WTC11 (cell line): ENCODE data around the gene PRR35. TPM values are rescaled to one million over a fixed set of nuclear protein-coding genes. Genes with fewer than 3 reads are reported as not detected.

Experiments used
- ATAC-seq: fragments of 200-7000 bp; cut with Tn5 transposase; 2 replicates; pipeline ENCODE4 v1.10.0; 2021; ENCODE audit warnings: mild to moderate bottlenecking, moderate library complexity
- CTCF ChIA-PET: fragments of 300-600 bp; sonication (Branson Sonifier 250); formaldehyde crosslinking; loops from one replicate; lab custom pipeline; 2021; ENCODE audit warnings: antibody characterized with exemption; lab: Charles Lee
- POLR2A ChIA-PET: fragments of 350-600 bp; sonication (Branson Sonifier 250); formaldehyde crosslinking; loops from one replicate; lab custom pipeline; 2021; ENCODE audit warnings: antibody characterized with exemption; lab: Charles Lee
- DNase-seq: peaks from one replicate; pipeline ENCODE4 v3.0.0; 2021; ENCODE audit warnings: low spot score
- H3K27ac Mint-ChIP-seq: 2 replicates; pipeline ENCODE4 v1.8.0; 2021; ENCODE audit warnings: mixed read lengths
- H3K27me3 Mint-ChIP-seq: 2 replicates; pipeline ENCODE4 v1.8.0; 2021; ENCODE audit warnings: low read depth, mild to moderate bottlenecking, moderate library complexity, mixed read lengths
- H3K36me3 Mint-ChIP-seq: 2 replicates; pipeline ENCODE4 v1.8.0; 2021; ENCODE audit warnings: mixed read lengths
- H3K4me1 Mint-ChIP-seq: 2 replicates; pipeline ENCODE4 v1.8.0; 2022; ENCODE audit warnings: mixed read lengths
- H3K4me3 Mint-ChIP-seq: 2 replicates; pipeline ENCODE4 v1.8.0; 2021; ENCODE audit warnings: mild to moderate bottlenecking, moderate library complexity, mixed read lengths
- H3K9me3 Mint-ChIP-seq: 2 replicates; pipeline ENCODE4 v1.8.0; 2021; ENCODE audit warnings: mixed read lengths
- AR ChIP-seq: fragments of 250-450 bp; sonication (Bioruptor Pico); IDR thresholded peaks from 2 replicates; pipeline ENCODE4 v1.9.0; 2021; ENCODE audit warnings: mild to moderate bottlenecking
- ATF1 ChIP-seq: sonication (generic); formaldehyde crosslinking; IDR thresholded peaks from 2 replicates; pipeline ENCODE4 v1.8.1; 2023; ENCODE audit warnings: mild to moderate bottlenecking, moderate library complexity, missing genetic modification reagents
- CBFB ChIP-seq: sonication (generic); formaldehyde crosslinking; IDR thresholded peaks from 2 replicates; pipeline ENCODE4 v1.8.1; 2022; ENCODE audit warnings: mild to moderate bottlenecking, low read depth, missing genetic modification reagents
- CDX4 ChIP-seq: fragments of 250-450 bp; sonication (Bioruptor Pico); IDR thresholded peaks from 2 replicates; pipeline ENCODE4 v1.9.0; 2021; ENCODE audit warnings: moderate library complexity, mild to moderate bottlenecking, inconsistent platforms, borderline replicate concordance
- CREM ChIP-seq: sonication (generic); formaldehyde crosslinking; IDR thresholded peaks from 2 replicates; pipeline ENCODE4 v1.8.1; 2022; ENCODE audit warnings: mild to moderate bottlenecking, missing genetic modification reagents, moderate library complexity
- E2F1 ChIP-seq: sonication (generic); formaldehyde crosslinking; IDR thresholded peaks from 2 replicates; pipeline ENCODE4 v1.8.0; 2022; ENCODE audit warnings: mild to moderate bottlenecking, missing genetic modification reagents
- ELF4 ChIP-seq: sonication (generic); formaldehyde crosslinking; IDR thresholded peaks from 2 replicates; pipeline ENCODE4 v1.8.1; 2022; ENCODE audit warnings: low read depth, mild to moderate bottlenecking, moderate library complexity, missing genetic modification reagents
- ESRRA ChIP-seq: sonication (generic); formaldehyde crosslinking; IDR thresholded peaks from 2 replicates; pipeline ENCODE4 v1.8.1; 2022; ENCODE audit warnings: mild to moderate bottlenecking, missing genetic modification reagents, borderline replicate concordance
- ETV6 ChIP-seq: sonication (generic); formaldehyde crosslinking; IDR thresholded peaks from 2 replicates; pipeline ENCODE4 v1.8.1; 2022; ENCODE audit warnings: mild to moderate bottlenecking, missing genetic modification reagents
- HMGA2 ChIP-seq: fragments of 250-450 bp; sonication (Bioruptor Pico); IDR thresholded peaks from 2 replicates; pipeline ENCODE4 v1.4.0; 2021; ENCODE audit warnings: mild to moderate bottlenecking, moderate library complexity
- HMGXB4 ChIP-seq: sonication (generic); formaldehyde crosslinking; IDR thresholded peaks from 2 replicates; pipeline ENCODE4 v1.8.1; 2023; ENCODE audit warnings: mild to moderate bottlenecking, moderate library complexity, missing genetic modification reagents
- JUN ChIP-seq: sonication (generic); formaldehyde crosslinking; IDR thresholded peaks from 2 replicates; pipeline ENCODE4 v1.8.0; 2023; ENCODE audit warnings: mild to moderate bottlenecking, missing genetic modification reagents
- MXD4 ChIP-seq: fragments of 250-450 bp; sonication (Bioruptor Pico); IDR thresholded peaks from 2 replicates; pipeline ENCODE4 v1.8.0; 2021; ENCODE audit warnings: mild to moderate bottlenecking, moderate library complexity, borderline replicate concordance
- NFE2L1 ChIP-seq: sonication (generic); formaldehyde crosslinking; IDR thresholded peaks from 2 replicates; pipeline ENCODE4 v1.8.1; 2023; ENCODE audit warnings: missing genetic modification reagents
- PRRX2 ChIP-seq: fragments of 250-450 bp; sonication (Bioruptor Pico); IDR thresholded peaks from 2 replicates; pipeline ENCODE4 v1.8.0; 2021; ENCODE audit warnings: mild to moderate bottlenecking
- RELA ChIP-seq: sonication (generic); formaldehyde crosslinking; IDR thresholded peaks from 2 replicates; pipeline ENCODE4 v1.8.1; 2022; ENCODE audit warnings: missing genetic modification reagents, mild to moderate bottlenecking, borderline replicate concordance
- USF1 ChIP-seq: sonication (generic); formaldehyde crosslinking; IDR thresholded peaks from 2 replicates; pipeline ENCODE4 v1.8.0; 2022; ENCODE audit warnings: mild to moderate bottlenecking, missing genetic modification reagents
- ZMAT4 ChIP-seq: fragments of 250-450 bp; sonication (Bioruptor Pico); IDR thresholded peaks from 2 replicates; pipeline ENCODE4 v1.9.0; 2021; ENCODE audit warnings: mild to moderate bottlenecking
- ZNF121 ChIP-seq: sonication (generic); formaldehyde crosslinking; IDR thresholded peaks from 2 replicates; pipeline ENCODE4 v1.8.0; 2023; ENCODE audit warnings: missing genetic modification reagents
- ZNF232 ChIP-seq: sonication (generic); formaldehyde crosslinking; IDR thresholded peaks from 2 replicates; pipeline ENCODE4 v1.8.0; 2022; ENCODE audit warnings: mild to moderate bottlenecking, missing genetic modification reagents
- ZNF263 ChIP-seq: sonication (generic); formaldehyde crosslinking; IDR thresholded peaks from 2 replicates; pipeline ENCODE4 v1.8.1; 2022; ENCODE audit warnings: low read depth, mild to moderate bottlenecking, moderate library complexity, missing genetic modification reagents
- ZNF396 ChIP-seq: fragments of 250-450 bp; sonication (Bioruptor Pico); IDR thresholded peaks from 2 replicates; pipeline ENCODE4 v1.8.0; 2021; ENCODE audit warnings: mild to moderate bottlenecking, moderate library complexity, borderline replicate concordance
- ZNF512 ChIP-seq: sonication (generic); formaldehyde crosslinking; IDR thresholded peaks from 2 replicates; pipeline ENCODE4 v1.8.1; 2022; ENCODE audit warnings: missing genetic modification reagents, borderline replicate concordance
- total RNA-seq: library from RNA; stranded (reverse); gene quantifications from 3 replicates; pipeline ENCODE4 v1.2.3, GENCODE V29; 2021

PRR35 gene
- total RNA-seq, 1 experiment from 2014 or later, result 0.72 TPM

GRCh38 chr16:566475-567372, 6.5 kb downstream of the PRR35 start, which contains the start of gene NHLRC4:
NHLRC4 (plus strand) TSS chr16:567005; CDS start chr16:568048, 1,043 bp downstream.
- peak; percentile 64 for ATAC-seq
- DNase-seq, result peak; percentile 76
- peaks cover 27% of the 10 kb centered on the region for H3K4me1 Mint-ChIP-seq
- ChIA-PET CTCF (interaction anchor here (0.7 to 2.3 kb wide), 9 partner anchors 10 to 175 kb away, joined by 3 to 18 read pairs (median 4); partner anchors contain the start of gene WFIKKN1), POLR2A (interaction anchor here (0.5 kb wide), 1 partner anchor 333 kb away, joined by 4 read pairs; no protein-coding TSS in a partner anchor)
- H3K27me3 Mint-ChIP-seq, result peaks cover 8% of the 10 kb centered on the region
- H3K36me3 Mint-ChIP-seq, result no peaks in the 10 kb centered on the region
- TF ChIP-seq ZNF121 (CRISPR knock-in tag), result peak; percentile 73
- TF ChIP-seq ESRRA (CRISPR knock-in tag), result no peak
- TF ChIP-seq ZNF512, result no peak
- no peak for TF ChIP-seq ZMAT4
- TF ChIP-seq ETV6 (CRISPR knock-in tag), result no peak
- TF ChIP-seq RELA (CRISPR knock-in tag), result no peak
- no peak for TF ChIP-seq USF1 (CRISPR knock-in tag)
- TF ChIP-seq ZNF396 (CRISPR knock-in tag), result no peak
- peak; percentile 86 for TF ChIP-seq ZNF263 (CRISPR knock-in tag)
- TF ChIP-seq ELF4 (CRISPR knock-in tag), result no peak
- H3K9me3 Mint-ChIP-seq, result no peaks in the 10 kb centered on the region
- peak within 1 kb of the TSS; percentile 10; the same call in 1 of the 2 replicates for H3K4me3 Mint-ChIP-seq
- H3K27ac Mint-ChIP-seq, result peak within 1 kb of the TSS; percentile 79

GRCh38 chr16:567373-568256, 7.4 kb downstream of the PRR35 start:
- Mint-ChIP-seq H3K4me3 (peak overlapping the region; percentile 10; the same call in 1 of the 2 replicates), H3K9me3 (no peaks in the 10 kb centered on the region), H3K36me3 (no peaks in the 10 kb centered on the region), H3K27me3 (peaks cover under 1% of the 10 kb centered on the region; the same call in 1 of the 2 replicates), H3K4me1 (peaks cover 27% of the 10 kb centered on the region), H3K27ac (peak overlapping the region; percentile 79)
- ChIA-PET CTCF (interaction anchor here (0.7 to 2.3 kb wide), 9 partner anchors 9 to 176 kb away, joined by 3 to 18 read pairs (median 4); partner anchors contain the start of gene WFIKKN1), POLR2A (interaction anchor here (0.5 kb wide), 1 partner anchor 333 kb away, joined by 4 read pairs; no protein-coding TSS in a partner anchor)
- no peak for ATAC-seq
- DNase-seq, result no peak
- TF ChIP-seq E2F1 (CRISPR knock-in tag) (no peak), CBFB (CRISPR knock-in tag) (no peak), AR (CRISPR knock-in tag) (no peak), HMGA2 (CRISPR knock-in tag) (no peak), NFE2L1 (CRISPR knock-in tag) (no peak), MXD4 (CRISPR knock-in tag) (no peak), ZNF232 (CRISPR knock-in tag) (no peak), ATF1 (no peak), PRRX2 (CRISPR knock-in tag) (no peak), JUN (CRISPR knock-in tag) (no peak), CDX4 (CRISPR knock-in tag) (no peak), CREM (CRISPR knock-in tag) (no peak), HMGXB4 (CRISPR knock-in tag) (no peak)
